Measurements from ENCODE around the gene FAM169A.
"Not testable (repeated sequence)": the region's sequence is repeated elsewhere in the genome, so short reads cannot be mapped to it uniquely, and the experiment has no call there.

Gene FAM169A

DNA sequence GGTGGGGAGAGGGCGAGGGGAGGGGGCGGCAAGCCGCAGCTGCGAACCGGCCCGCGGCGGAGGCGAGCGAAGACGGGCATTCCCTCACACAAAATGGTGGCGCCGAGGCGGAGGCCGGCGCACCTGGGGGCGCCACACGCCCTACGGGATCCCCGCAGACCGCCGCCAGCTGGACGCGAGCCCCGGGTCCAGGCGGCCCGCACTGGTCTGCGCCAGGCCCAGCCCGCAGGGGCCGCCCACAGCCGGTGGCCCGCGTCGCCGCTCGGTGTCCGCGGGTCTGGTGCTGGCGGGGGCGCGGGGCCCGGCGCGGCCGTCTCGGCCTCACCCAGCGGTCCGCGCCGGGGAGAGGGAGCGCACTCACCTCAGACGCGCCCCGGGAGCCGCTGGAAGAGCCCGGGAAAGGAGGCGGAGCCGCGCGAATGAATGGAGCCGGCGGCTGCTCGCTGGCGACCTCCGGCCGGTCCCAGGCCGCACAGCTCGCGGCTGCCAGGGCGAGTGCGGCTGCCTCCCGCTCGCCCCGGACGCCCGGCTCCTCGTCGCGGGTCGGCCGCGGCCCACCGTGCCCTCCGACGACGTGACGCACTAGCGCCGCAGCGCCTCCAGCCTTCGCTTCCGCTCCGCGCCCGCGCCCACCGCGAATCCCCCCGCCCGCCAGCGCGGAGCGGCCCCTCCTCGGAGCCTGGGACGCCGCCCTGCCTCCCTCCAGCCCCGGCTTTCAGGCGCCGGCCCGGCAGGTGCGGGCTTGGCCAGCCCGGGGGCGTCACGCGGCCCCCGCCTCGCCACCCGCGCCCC is at the start of gene FAM169A:
Gene FAM169A, minus strand, starts transcription at position 584 of the 792 bp plus-strand sequence. CDS start 24,711 bp downstream, outside the sequence.
- DNase-seq (ENCODE audit: low spot score), result peak; percentile 69
- TF ChIP-seq, protein P1, sequence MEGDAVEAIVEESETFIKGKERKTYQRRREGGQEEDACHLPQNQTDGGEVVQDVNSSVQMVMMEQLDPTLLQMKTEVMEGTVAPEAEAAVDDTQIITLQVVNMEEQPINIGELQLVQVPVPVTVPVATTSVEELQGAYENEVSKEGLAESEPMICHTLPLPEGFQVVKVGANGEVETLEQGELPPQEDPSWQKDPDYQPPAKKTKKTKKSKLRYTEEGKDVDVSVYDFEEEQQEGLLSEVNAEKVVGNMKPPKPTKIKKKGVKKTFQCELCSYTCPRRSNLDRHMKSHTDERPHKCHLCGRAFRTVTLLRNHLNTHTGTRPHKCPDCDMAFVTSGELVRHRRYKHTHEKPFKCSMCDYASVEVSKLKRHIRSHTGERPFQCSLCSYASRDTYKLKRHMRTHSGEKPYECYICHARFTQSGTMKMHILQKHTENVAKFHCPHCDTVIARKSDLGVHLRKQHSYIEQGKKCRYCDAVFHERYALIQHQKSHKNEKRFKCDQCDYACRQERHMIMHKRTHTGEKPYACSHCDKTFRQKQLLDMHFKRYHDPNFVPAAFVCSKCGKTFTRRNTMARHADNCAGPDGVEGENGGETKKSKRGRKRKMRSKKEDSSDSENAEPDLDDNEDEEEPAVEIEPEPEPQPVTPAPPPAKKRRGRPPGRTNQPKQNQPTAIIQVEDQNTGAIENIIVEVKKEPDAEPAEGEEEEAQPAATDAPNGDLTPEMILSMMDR (IDR thresholded peaks at IDR 0.05; ENCODE audit: extremely low read depth, insufficient read depth, missing control alignments), result peak; percentile 21
- in situ Hi-C loops (cut with MboI; ENCODE audit: low pct_unique_long_range_greater_than_20kb, low sequenced_read_pairs, unreplicated experiment), result no loop called here

DNA sequence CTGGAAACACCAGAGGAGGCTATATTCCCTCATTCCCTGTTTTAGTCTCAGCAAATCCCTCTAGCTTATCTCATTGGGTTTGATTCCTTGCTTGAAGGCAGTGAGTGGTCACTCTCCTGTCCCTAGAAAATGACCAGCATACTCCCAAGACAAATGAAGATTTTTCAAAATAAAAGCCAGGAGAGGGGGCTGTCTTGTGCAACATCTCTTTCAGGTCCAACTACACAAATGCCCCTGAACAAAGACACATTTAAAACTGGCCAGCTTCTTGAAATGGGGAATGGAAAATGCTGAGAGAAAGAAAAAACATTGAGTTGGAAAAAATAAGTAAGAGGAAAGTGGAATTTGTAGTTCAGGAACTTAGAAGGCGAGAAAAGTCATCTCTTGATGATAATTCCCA is 49.3 kb upstream of the FAM169A start:
- no peak for DNase-seq (ENCODE audit: low spot score)
- TF ChIP-seq, protein P1 (IDR thresholded peaks at IDR 0.05; ENCODE audit: extremely low read depth, insufficient read depth, missing control alignments), result no peak
- in situ Hi-C loops (cut with MboI; ENCODE audit: low pct_unique_long_range_greater_than_20kb, low sequenced_read_pairs, unreplicated experiment), result loop anchor here (10.0 to 25.0 kb wide), 3 partner anchors 153 to 1003 kb away; partner anchors contain the start of genes GFM2 and NSA2

DNA sequence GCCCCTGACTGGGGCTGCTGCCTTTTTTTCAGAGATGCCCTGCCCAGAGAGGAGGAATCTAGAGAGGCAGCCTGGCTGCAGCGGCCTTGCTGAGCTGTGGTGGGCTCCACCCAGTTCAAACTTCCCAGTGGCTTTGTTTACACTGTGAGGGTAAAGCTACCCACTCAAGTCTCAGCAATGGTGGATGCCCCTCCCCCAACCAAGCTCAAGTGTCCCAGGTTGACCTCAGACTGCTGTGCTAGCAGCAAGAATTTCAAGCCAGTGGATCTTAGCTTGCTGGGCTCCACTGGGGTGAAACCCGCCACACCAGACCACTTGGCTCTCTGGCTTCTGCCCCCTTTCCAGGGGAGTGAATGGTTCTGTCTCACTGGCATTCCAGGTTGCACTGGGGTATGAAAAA is 45.2 kb upstream of the FAM169A start:
- in situ Hi-C loops (cut with MboI; ENCODE audit: low pct_unique_long_range_greater_than_20kb, low sequenced_read_pairs, unreplicated experiment), result loop anchor here (10.0 to 25.0 kb wide), 3 partner anchors 149 to 999 kb away; partner anchors contain the start of genes GFM2 and NSA2
- not testable (repeated sequence) for DNase-seq (ENCODE audit: low spot score)

- DNase-seq (ENCODE audit: low spot score), result not testable (repeated sequence)
- in situ Hi-C loops (cut with MboI; ENCODE audit: low pct_unique_long_range_greater_than_20kb, low sequenced_read_pairs, unreplicated experiment), result loop anchor here (10.0 to 25.0 kb wide), 3 partner anchors 148 to 998 kb away; partner anchors contain the start of genes GFM2 and NSA2
Observed at GRCh38 chr5:74909888-74910287, 43.7 kb upstream of the FAM169A start.

- in situ Hi-C loops (cut with MboI; ENCODE audit: low pct_unique_long_range_greater_than_20kb, low sequenced_read_pairs, unreplicated experiment), result loop anchor here (25.0 kb wide), 2 partner anchors 146 to 996 kb away; partner anchors contain the start of genes GFM2 and NSA2
- DNase-seq (ENCODE audit: low spot score), result not testable (repeated sequence)
Observed at GRCh38 chr5:74908237-74908636, 42.0 kb upstream of the FAM169A start.

DNA sequence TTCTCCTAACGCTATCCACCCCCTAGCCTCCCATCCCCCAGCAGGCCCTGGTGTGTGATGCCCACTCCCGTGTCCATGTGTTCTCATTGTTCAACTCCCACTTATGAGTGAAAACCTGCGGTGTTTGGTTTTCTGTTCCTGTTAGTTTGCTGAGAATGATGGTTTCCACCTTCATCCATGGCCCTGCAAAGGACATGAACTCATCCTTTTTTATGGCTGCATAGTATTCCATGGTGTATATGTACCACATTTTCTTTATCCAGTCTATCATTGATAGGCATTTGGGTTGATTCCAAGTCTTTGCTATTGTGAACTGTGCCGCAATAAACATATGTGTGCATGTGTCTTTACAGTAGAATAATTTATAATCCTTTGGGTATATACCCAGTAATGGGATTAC is 38.5 kb upstream of the FAM169A start:
- DNase-seq (ENCODE audit: low spot score), result not testable (repeated sequence)
- in situ Hi-C loops (cut with MboI; ENCODE audit: low pct_unique_long_range_greater_than_20kb, low sequenced_read_pairs, unreplicated experiment), result loop anchor here (25.0 kb wide), 2 partner anchors 142 to 992 kb away; partner anchors contain the start of genes GFM2 and NSA2

- peak; percentile 38 for DNase-seq (ENCODE audit: low spot score)
- TF ChIP-seq, protein P1 (IDR thresholded peaks at IDR 0.05; ENCODE audit: extremely low read depth, insufficient read depth, missing control alignments), result peak; percentile 67
- in situ Hi-C loops (cut with MboI; ENCODE audit: low pct_unique_long_range_greater_than_20kb, low sequenced_read_pairs, unreplicated experiment), result loop anchor here (25.0 kb wide), 2 partner anchors 141 to 991 kb away; partner anchors contain the start of genes GFM2 and NSA2
Observed at GRCh38 chr5:74903165-74903787, 37.1 kb upstream of the FAM169A start.

DNA sequence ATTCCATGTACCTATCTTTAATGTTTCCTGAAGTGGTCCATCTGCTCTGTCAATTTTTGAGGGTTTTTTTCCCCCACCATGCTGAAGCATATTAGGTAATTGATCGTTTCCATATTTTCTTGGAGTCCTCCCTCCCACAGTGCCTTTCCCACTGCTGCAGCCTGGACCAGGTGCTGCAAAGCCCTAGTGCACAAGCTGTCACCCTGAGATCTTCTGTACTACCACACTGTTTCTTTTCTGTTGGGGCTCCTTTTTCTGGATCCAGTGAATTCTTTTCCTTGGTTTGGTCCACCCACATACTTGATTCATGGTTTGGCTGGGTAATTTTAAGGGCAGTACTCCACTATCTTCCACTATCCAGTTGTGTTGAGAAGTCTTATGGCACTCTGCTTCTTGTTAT is 30.9 kb upstream of the FAM169A start:
- in situ Hi-C loops (cut with MboI; ENCODE audit: low pct_unique_long_range_greater_than_20kb, low sequenced_read_pairs, unreplicated experiment), result no loop called here
- no peak for DNase-seq (ENCODE audit: low spot score)
- TF ChIP-seq, protein P1 (IDR thresholded peaks at IDR 0.05; ENCODE audit: extremely low read depth, insufficient read depth, missing control alignments), result no peak

Data from GM13977 (cell line).